MM.1S (cell line): ENCODE data around the gene CABP2.

Source experiments
- EZH2phosphoT487 ChIP-seq: fragments of 300-600 bp; sonication (generic); IDR thresholded peaks from 2 replicates; pipeline ENCODE4 v1.6.1; 2018; ENCODE audit warnings: antibody characterized with exemption, low read length
- TF ChIP-seq, protein P1 (sequence below): fragments of 300-600 bp; sonication (generic); IDR thresholded peaks from 2 replicates; pipeline ENCODE4 v1.5.1; 2016; ENCODE audit warnings: antibody characterized with exemption, low read length, mixed read lengths

GRCh38 chr11:67508486-67509121 lies 14.6 kb downstream of the CABP2 start:
- TF ChIP-seq, protein P1, sequence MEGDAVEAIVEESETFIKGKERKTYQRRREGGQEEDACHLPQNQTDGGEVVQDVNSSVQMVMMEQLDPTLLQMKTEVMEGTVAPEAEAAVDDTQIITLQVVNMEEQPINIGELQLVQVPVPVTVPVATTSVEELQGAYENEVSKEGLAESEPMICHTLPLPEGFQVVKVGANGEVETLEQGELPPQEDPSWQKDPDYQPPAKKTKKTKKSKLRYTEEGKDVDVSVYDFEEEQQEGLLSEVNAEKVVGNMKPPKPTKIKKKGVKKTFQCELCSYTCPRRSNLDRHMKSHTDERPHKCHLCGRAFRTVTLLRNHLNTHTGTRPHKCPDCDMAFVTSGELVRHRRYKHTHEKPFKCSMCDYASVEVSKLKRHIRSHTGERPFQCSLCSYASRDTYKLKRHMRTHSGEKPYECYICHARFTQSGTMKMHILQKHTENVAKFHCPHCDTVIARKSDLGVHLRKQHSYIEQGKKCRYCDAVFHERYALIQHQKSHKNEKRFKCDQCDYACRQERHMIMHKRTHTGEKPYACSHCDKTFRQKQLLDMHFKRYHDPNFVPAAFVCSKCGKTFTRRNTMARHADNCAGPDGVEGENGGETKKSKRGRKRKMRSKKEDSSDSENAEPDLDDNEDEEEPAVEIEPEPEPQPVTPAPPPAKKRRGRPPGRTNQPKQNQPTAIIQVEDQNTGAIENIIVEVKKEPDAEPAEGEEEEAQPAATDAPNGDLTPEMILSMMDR, result no peak
- no peak for TF ChIP-seq EZH2phosphoT487
